ENCODE results near the gene OPALIN. TPM values are rescaled to one million over a fixed set of nuclear protein-coding genes. Genes with fewer than 3 reads are reported as not detected.

OPALIN gene
- not detected in 2 replicates for total RNA-seq

- Histone ChIP-seq H3K4me2 (ENCODE audit: insufficient read depth, low read length) (no peak within 1 kb of the TSS), H3K4me3 (ENCODE audit: insufficient read depth, low read length) (no peak within 1 kb of the TSS), H3K79me2 (ENCODE audit: insufficient read depth, low read length) (no peaks in the 10 kb centered on the region), H4K20me1 (ENCODE audit: insufficient read depth, low read length) (no peaks in the 10 kb centered on the region), H3K9me3 (ENCODE audit: low read depth, low read length) (no peaks in the 10 kb centered on the region), H3K27ac (ENCODE audit: low read depth, low read length) (no peak within 1 kb of the TSS), H3K27me3 (ENCODE audit: insufficient read depth, low read length) (peaks cover 3% of the 10 kb centered on the region), H2AFZ (ENCODE audit: low read length) (no peak within 1 kb of the TSS), H3K36me3 (ENCODE audit: insufficient read depth, low read length) (no peaks in the 10 kb centered on the region), H3K4me1 (ENCODE audit: insufficient read depth, low read length) (no peaks in the 10 kb centered on the region)
- no peak for DNase-seq (ENCODE audit: insufficient read length, low spot score, missing footprints)
- TF ChIP-seq CTCF (IDR thresholded peaks at IDR 0.05; ENCODE audit: extremely low read depth, low read depth, low read length), result no peak
Measured at GRCh38 chr10:96358851-96359540, at the start of gene OPALIN. TSS of gene OPALIN (minus strand) at chr10:96359002. CDS start at chr10:96358896, 106 bp downstream.

GRCh38 chr10:96408201-96408600 lies 49.4 kb upstream of the OPALIN start:
- H2AFZ ChIP-seq (ENCODE audit: low read length), result no peak overlapping the region
- H3K4me1 ChIP-seq (ENCODE audit: insufficient read depth, low read length), result no peaks in the 10 kb centered on the region
- no peaks in the 10 kb centered on the region for H4K20me1 ChIP-seq (ENCODE audit: insufficient read depth, low read length)
- H3K36me3 ChIP-seq (ENCODE audit: insufficient read depth, low read length), result no peaks in the 10 kb centered on the region
- no peak for TF ChIP-seq CTCF (IDR thresholded peaks at IDR 0.05; ENCODE audit: extremely low read depth, low read depth, low read length)
- no peak overlapping the region for H3K4me3 ChIP-seq (ENCODE audit: insufficient read depth, low read length)
- H3K79me2 ChIP-seq (ENCODE audit: insufficient read depth, low read length), result no peaks in the 10 kb centered on the region
- no peak overlapping the region for H3K27ac ChIP-seq (ENCODE audit: low read depth, low read length)
- peaks cover 7% of the 10 kb centered on the region for H3K27me3 ChIP-seq (ENCODE audit: insufficient read depth, low read length)
- H3K9me3 ChIP-seq (ENCODE audit: low read depth, low read length), result no peaks in the 10 kb centered on the region
- no peak for DNase-seq (ENCODE audit: insufficient read length, low spot score, missing footprints)
- no peak overlapping the region for H3K4me2 ChIP-seq (ENCODE audit: insufficient read depth, low read length)

- H3K36me3 ChIP-seq (ENCODE audit: insufficient read depth, low read length), result no peaks in the 10 kb centered on the region
- H3K27me3 ChIP-seq (ENCODE audit: insufficient read depth, low read length), result peaks cover under 1% of the 10 kb centered on the region
- no peak overlapping the region for H3K4me2 ChIP-seq (ENCODE audit: insufficient read depth, low read length)
- H2AFZ ChIP-seq (ENCODE audit: low read length), result no peak overlapping the region
- H3K9me3 ChIP-seq (ENCODE audit: low read depth, low read length), result no peaks in the 10 kb centered on the region
- no peak overlapping the region for H3K27ac ChIP-seq (ENCODE audit: low read depth, low read length)
- H3K4me3 ChIP-seq (ENCODE audit: insufficient read depth, low read length), result no peak overlapping the region
- no peak for TF ChIP-seq CTCF (IDR thresholded peaks at IDR 0.05; ENCODE audit: extremely low read depth, low read depth, low read length)
- no peaks in the 10 kb centered on the region for H3K79me2 ChIP-seq (ENCODE audit: insufficient read depth, low read length)
- no peak for DNase-seq (ENCODE audit: insufficient read length, low spot score, missing footprints)
- no peaks in the 10 kb centered on the region for H3K4me1 ChIP-seq (ENCODE audit: insufficient read depth, low read length)
- H4K20me1 ChIP-seq (ENCODE audit: insufficient read depth, low read length), result no peaks in the 10 kb centered on the region
Measured at GRCh38 chr10:96407560-96408069, 48.8 kb upstream of the OPALIN start.

GRCh38 chr10:96406091-96406490 lies 47.3 kb upstream of the OPALIN start:
- no peak overlapping the region for H3K4me3 ChIP-seq (ENCODE audit: insufficient read depth, low read length)
- peaks cover 5% of the 10 kb centered on the region for H3K27me3 ChIP-seq (ENCODE audit: insufficient read depth, low read length)
- no peaks in the 10 kb centered on the region for H3K79me2 ChIP-seq (ENCODE audit: insufficient read depth, low read length)
- H4K20me1 ChIP-seq (ENCODE audit: insufficient read depth, low read length), result no peaks in the 10 kb centered on the region
- no peak for DNase-seq (ENCODE audit: insufficient read length, low spot score, missing footprints)
- no peaks in the 10 kb centered on the region for H3K36me3 ChIP-seq (ENCODE audit: insufficient read depth, low read length)
- no peak overlapping the region for H2AFZ ChIP-seq (ENCODE audit: low read length)
- H3K4me2 ChIP-seq (ENCODE audit: insufficient read depth, low read length), result no peak overlapping the region
- TF ChIP-seq CTCF (IDR thresholded peaks at IDR 0.05; ENCODE audit: extremely low read depth, low read depth, low read length), result no peak
- no peaks in the 10 kb centered on the region for H3K4me1 ChIP-seq (ENCODE audit: insufficient read depth, low read length)
- no peak overlapping the region for H3K27ac ChIP-seq (ENCODE audit: low read depth, low read length)
- H3K9me3 ChIP-seq (ENCODE audit: low read depth, low read length), result no peaks in the 10 kb centered on the region
